Natural killer cell treated with Interleukin-12 subunit alpha and Interleukin-12 subunit beta and Interleukin-15 and Interleukin-18, amount 100 ng/mL, for 72 hours (primary cell): ENCODE measurements around the gene PMFBP1. TPM values are rescaled to one million over a fixed set of nuclear protein-coding genes. Genes with fewer than 3 reads are reported as not detected.

Source experiments
- ATAC-seq, 2 donors: fragments of 150-1000 bp; cut with Tn5 transposase in 1 of 2; sonication (Bioruptor Pico), chemical (Tn5 transposase) in 1 of 2; 2 replicates each; pipeline ENCODE4 v1.10.0; 2021
- DNase-seq: peaks from one replicate; pipeline ENCODE4 v3.0.0; 2022; ENCODE audit warnings: low spot score
- H3K27ac Mint-ChIP-seq, 2 donors: 1 replicate in 1 of 2; 2 replicates in 1 of 2; pipeline ENCODE4 v1.8.0; 2022; ENCODE audit warnings: mixed read lengths in 2 of 2, mild to moderate bottlenecking in 1 of 2, moderate library complexity in 1 of 2
- H3K27me3 Mint-ChIP-seq, 2 donors: 1 replicate in 1 of 2; 2 replicates in 1 of 2; pipeline ENCODE4 v1.8.0; 2022; ENCODE audit warnings: mixed read lengths in 2 of 2
- H3K36me3 Mint-ChIP-seq: one replicate; pipeline ENCODE4 v1.8.0; 2022; ENCODE audit warnings: mixed read lengths
- H3K4me1 Mint-ChIP-seq, 2 donors: 1 replicate in 1 of 2; 2 replicates in 1 of 2; pipeline ENCODE4 v1.8.0; 2022; ENCODE audit warnings: low read depth in 2 of 2, mixed read lengths in 2 of 2, mild to moderate bottlenecking in 1 of 2
- H3K4me3 Mint-ChIP-seq: one replicate; pipeline ENCODE4 v1.8.0; 2022; ENCODE audit warnings: mixed read lengths
- H3K9me3 Mint-ChIP-seq: 2 replicates; pipeline ENCODE4 v1.8.0; 2022; ENCODE audit warnings: mixed read lengths
- total RNA-seq, 2 donors: library from RNA; stranded (reverse); gene quantifications; one replicate each; pipeline ENCODE4 v1.2.3, GENCODE V29; 2022

PMFBP1 gene, protein sequence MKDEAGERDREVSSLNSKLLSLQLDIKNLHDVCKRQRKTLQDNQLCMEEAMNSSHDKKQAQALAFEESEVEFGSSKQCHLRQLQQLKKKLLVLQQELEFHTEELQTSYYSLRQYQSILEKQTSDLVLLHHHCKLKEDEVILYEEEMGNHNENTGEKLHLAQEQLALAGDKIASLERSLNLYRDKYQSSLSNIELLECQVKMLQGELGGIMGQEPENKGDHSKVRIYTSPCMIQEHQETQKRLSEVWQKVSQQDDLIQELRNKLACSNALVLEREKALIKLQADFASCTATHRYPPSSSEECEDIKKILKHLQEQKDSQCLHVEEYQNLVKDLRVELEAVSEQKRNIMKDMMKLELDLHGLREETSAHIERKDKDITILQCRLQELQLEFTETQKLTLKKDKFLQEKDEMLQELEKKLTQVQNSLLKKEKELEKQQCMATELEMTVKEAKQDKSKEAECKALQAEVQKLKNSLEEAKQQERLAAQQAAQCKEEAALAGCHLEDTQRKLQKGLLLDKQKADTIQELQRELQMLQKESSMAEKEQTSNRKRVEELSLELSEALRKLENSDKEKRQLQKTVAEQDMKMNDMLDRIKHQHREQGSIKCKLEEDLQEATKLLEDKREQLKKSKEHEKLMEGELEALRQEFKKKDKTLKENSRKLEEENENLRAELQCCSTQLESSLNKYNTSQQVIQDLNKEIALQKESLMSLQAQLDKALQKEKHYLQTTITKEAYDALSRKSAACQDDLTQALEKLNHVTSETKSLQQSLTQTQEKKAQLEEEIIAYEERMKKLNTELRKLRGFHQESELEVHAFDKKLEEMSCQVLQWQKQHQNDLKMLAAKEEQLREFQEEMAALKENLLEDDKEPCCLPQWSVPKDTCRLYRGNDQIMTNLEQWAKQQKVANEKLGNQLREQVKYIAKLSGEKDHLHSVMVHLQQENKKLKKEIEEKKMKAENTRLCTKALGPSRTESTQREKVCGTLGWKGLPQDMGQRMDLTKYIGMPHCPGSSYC
- total RNA-seq: under 1 TPM; 0.45 to 0.67 TPM

- Mint-ChIP-seq H3K36me3 (no peaks in the 10 kb centered on the region), H3K4me3 (no peak within 1 kb of the TSS), H3K27me3 (peaks cover 8 to 22% of the 10 kb centered on the region in 2 donors), H3K27ac (no peak within 1 kb of the TSS), H3K4me1 (no peaks in the 10 kb centered on the region), H3K9me3 (peaks cover 4% of the 10 kb centered on the region)
- no peak for DNase-seq
- peak; percentile 32 to 56 for ATAC-seq
Observed at GRCh38 chr16:72172105-72173034, at the start of gene PMFBP1. TSS of gene PMFBP1 (minus strand) at chr16:72172155. CDS start at chr16:72171208, 947 bp downstream.

DNA sequence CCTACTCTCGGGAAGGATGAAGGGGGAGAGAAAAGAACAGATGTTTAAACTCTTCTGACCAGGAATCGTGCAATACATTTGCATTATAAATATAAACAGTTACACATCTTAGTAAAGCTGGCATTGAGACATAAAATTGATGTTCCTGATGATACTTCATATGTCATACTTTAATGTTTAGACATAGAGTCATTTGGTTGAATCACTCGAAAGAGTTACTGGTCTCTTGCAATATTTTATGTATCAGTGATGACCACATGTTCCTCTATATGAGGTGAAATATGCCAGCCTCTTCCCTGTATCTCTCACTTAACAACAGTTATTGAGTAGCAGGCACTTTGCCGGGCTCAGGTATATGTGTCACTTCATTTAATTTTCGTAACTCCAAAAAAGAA lies 49.7 kb upstream of the PMFBP1 start:
- no peaks in the 10 kb centered on the region for H3K36me3 Mint-ChIP-seq
- no peak overlapping the region for H3K4me3 Mint-ChIP-seq
- peaks cover 2 to 8% of the 10 kb centered on the region in 2 donors for H3K27me3 Mint-ChIP-seq
- ATAC-seq: no peak
- no peaks in the 10 kb centered on the region for H3K4me1 Mint-ChIP-seq
- no peak for DNase-seq
- H3K9me3 Mint-ChIP-seq: no peaks in the 10 kb centered on the region
- no peak overlapping the region for H3K27ac Mint-ChIP-seq

GRCh38 chr16:72220875-72221629 lies 49.1 kb upstream of the PMFBP1 start:
- Mint-ChIP-seq H3K36me3 (no peaks in the 10 kb centered on the region), H3K27ac (no peak overlapping the region), H3K9me3 (no peaks in the 10 kb centered on the region), H3K4me3 (no peak overlapping the region), H3K27me3 (peaks cover 2 to 8% of the 10 kb centered on the region in 2 donors), H3K4me1 (no peaks in the 10 kb centered on the region)
- DNase-seq (no peak), ATAC-seq (no peak)

- Mint-ChIP-seq H3K9me3 (peaks cover 3% of the 10 kb centered on the region), H3K27ac (no peak overlapping the region), H3K27me3 (peaks cover 4 to 9% of the 10 kb centered on the region in 2 donors), H3K36me3 (no peaks in the 10 kb centered on the region), H3K4me3 (no peak overlapping the region), H3K4me1 (no peaks in the 10 kb centered on the region)
- DNase-seq: no peak
- peak in 1 of 2 donors; percentile 58 for ATAC-seq
Observed at GRCh38 chr16:72219282-72219681, 47.3 kb upstream of the PMFBP1 start.

GRCh38 chr16:72216767-72217166 lies 44.8 kb upstream of the PMFBP1 start:
- no peak for DNase-seq
- Mint-ChIP-seq H3K36me3 (no peaks in the 10 kb centered on the region), H3K9me3 (peaks cover 3% of the 10 kb centered on the region), H3K27ac (no peak overlapping the region), H3K4me1 (no peaks in the 10 kb centered on the region), H3K4me3 (no peak overlapping the region), H3K27me3 (peaks cover 4 to 11% of the 10 kb centered on the region in 2 donors)
- ATAC-seq: no peak

DNA sequence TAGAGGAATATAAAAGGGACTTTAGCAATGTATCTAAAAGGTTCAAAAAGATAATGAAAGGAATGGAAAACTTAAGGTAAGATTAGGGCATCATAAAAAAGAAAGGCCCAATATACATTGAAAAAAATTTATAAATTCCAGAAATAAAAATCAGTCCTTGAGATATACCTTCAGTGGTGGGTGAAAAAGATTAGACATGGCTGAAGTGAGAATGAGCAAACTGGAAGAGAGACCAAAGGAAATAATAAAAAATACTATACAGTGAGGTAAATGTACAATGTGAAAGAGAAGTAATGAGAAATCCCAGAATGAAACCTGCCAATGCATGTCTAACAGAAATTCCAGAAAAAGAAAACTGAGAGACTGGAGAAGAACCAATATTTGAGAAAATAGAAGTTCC lies 42.9 kb upstream of the PMFBP1 start:
- Mint-ChIP-seq H3K4me3 (no peak overlapping the region), H3K4me1 (no peaks in the 10 kb centered on the region), H3K27me3 (peaks cover 4 to 11% of the 10 kb centered on the region in 2 donors), H3K36me3 (no peaks in the 10 kb centered on the region), H3K27ac (no peak overlapping the region), H3K9me3 (peaks cover 3% of the 10 kb centered on the region)
- DNase-seq (no peak), ATAC-seq (no peak)

GRCh38 chr16:72211110-72211509 lies 39.2 kb upstream of the PMFBP1 start:
- H3K9me3 Mint-ChIP-seq: peaks cover 3% of the 10 kb centered on the region
- no peaks in the 10 kb centered on the region for H3K36me3 Mint-ChIP-seq
- DNase-seq (no peak), ATAC-seq (no peak)
- no peak overlapping the region for H3K4me3 Mint-ChIP-seq
- H3K27me3 Mint-ChIP-seq: peaks cover 2 to 11% of the 10 kb centered on the region in 2 donors
- no peak overlapping the region for H3K27ac Mint-ChIP-seq
- no peaks in the 10 kb centered on the region for H3K4me1 Mint-ChIP-seq

DNA sequence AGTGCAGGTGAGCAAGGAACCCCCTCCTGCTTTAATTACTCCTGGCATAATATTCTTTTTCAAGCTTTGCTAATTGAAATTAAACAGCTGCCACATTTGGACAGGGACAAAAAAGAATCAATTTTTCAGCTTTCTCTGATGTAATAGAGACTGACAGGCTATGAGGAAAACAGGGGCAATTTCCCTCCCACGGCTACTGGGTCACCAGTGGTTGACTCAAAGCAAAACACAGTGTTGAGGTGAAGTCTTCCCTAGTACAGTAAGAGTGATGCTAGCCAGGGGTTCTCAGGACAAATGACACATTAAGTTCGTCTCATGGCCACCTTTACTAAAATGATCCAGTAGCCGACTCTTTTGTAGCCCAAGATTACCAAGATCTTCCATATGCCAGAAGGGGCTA lies 38.6 kb upstream of the PMFBP1 start:
- DNase-seq (no peak), ATAC-seq (no peak)
- Mint-ChIP-seq H3K4me3 (no peak overlapping the region), H3K36me3 (no peaks in the 10 kb centered on the region), H3K27me3 (peaks cover 2 to 11% of the 10 kb centered on the region in 2 donors), H3K9me3 (peaks cover 3% of the 10 kb centered on the region), H3K27ac (no peak overlapping the region), H3K4me1 (no peaks in the 10 kb centered on the region)

DNA sequence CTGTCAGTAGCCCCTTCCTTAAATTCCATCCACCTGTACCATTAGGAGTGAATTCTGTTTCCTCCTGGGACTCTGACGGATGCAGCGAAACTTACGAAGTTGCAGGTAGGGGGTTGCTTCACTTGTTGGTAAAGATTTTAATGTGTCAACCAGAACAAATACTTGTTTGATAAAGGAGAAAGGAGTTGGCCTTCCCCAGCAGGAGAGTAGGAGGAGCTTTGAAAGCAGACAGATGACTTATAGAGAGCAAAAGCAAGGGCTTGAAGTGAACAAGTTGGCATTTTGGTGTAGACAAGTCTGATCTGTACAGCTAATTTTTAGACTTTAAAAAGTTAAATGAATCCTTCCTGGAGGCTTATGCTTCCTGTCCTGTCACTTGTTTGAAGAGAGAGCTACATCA lies 38.1 kb upstream of the PMFBP1 start:
- H3K4me3 Mint-ChIP-seq: no peak overlapping the region
- H3K4me1 Mint-ChIP-seq: no peaks in the 10 kb centered on the region
- ATAC-seq (no peak), DNase-seq (no peak)
- H3K27me3 Mint-ChIP-seq: peaks cover 2 to 11% of the 10 kb centered on the region in 2 donors
- no peak overlapping the region for H3K27ac Mint-ChIP-seq
- H3K36me3 Mint-ChIP-seq: no peaks in the 10 kb centered on the region
- peaks cover 3% of the 10 kb centered on the region for H3K9me3 Mint-ChIP-seq

- H3K9me3 Mint-ChIP-seq: no peaks in the 10 kb centered on the region
- H3K27ac Mint-ChIP-seq: no peak overlapping the region
- no peak for DNase-seq
- H3K27me3 Mint-ChIP-seq: peaks cover 0 to 6% of the 10 kb centered on the region in 2 donors
- no peak for ATAC-seq
- H3K36me3 Mint-ChIP-seq: no peaks in the 10 kb centered on the region
- no peak overlapping the region for H3K4me3 Mint-ChIP-seq
- H3K4me1 Mint-ChIP-seq: peaks cover 20 to 21% of the 10 kb centered on the region in 2 donors
Observed at GRCh38 chr16:72206299-72206698, 34.3 kb upstream of the PMFBP1 start.

DNA sequence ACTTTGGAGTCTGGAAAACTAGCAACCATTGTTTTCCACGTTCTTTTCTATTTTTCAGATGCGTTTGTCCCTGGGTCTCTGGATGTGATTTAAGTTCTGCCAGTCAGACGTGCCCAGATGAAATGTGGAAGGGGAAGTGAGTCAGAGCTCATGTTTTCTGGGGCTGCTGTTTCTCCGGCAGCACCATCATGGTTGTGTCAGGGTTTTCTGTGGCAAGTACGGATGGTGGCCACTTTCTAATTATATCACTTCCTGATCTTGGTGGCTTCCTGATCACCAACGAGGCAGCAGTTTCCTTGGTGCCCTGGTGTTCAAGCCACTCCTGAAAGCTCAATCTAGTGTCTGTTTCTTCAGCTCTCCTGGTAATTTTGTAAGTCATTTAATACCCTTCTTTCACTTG lies 31.4 kb upstream of the PMFBP1 start:
- H3K4me1 Mint-ChIP-seq: peaks cover 20 to 21% of the 10 kb centered on the region in 2 donors

DNA sequence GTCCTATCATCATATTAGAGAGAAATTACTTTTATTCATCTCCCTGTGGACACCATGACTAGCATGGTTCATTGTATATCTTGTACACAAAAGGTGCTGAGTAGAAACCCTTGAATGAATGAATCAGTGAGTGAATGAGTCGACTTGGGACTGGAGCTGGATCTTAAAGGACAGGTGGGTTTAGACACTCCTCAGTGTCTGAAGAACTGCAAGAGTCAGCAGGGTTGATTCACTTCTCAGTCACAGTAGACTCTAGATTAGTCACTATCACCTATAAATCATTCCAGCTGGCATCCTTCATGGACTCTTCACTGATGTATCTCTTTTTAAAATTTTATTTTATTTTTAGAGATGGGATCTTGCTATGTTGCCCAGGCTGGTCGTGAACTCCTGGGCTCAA lies 30.1 kb upstream of the PMFBP1 start:
- H3K9me3 Mint-ChIP-seq: no peaks in the 10 kb centered on the region
- no peak overlapping the region for H3K27ac Mint-ChIP-seq
- no peak overlapping the region for H3K4me3 Mint-ChIP-seq
- peaks cover 0 to 6% of the 10 kb centered on the region in 2 donors for H3K27me3 Mint-ChIP-seq
- no peak for ATAC-seq
- no peak for DNase-seq
- peaks cover 20 to 21% of the 10 kb centered on the region in 2 donors for H3K4me1 Mint-ChIP-seq
- H3K36me3 Mint-ChIP-seq: no peaks in the 10 kb centered on the region

More for the DNA sequence above, 31.4 kb upstream of the PMFBP1 start:
- Mint-ChIP-seq H3K27me3 (peaks cover 0 to 6% of the 10 kb centered on the region in 2 donors), H3K36me3 (no peaks in the 10 kb centered on the region), H3K9me3 (no peaks in the 10 kb centered on the region), H3K4me3 (peak overlapping the region; percentile 64), H3K27ac (peak overlapping the region; percentile 54 to 88)
- no peak for DNase-seq
- peak; percentile 70 to 71 for ATAC-seq
